NOMO-1 treated with dmso at 0.1 percent for 144 hours (cell line): ENCODE measurements around the gene JADE1.

Source experiments
- DNase-seq: peaks from one replicate; lab custom pipeline; 2025; ENCODE audit not compliant: unreplicated experiment; lab: John Stamatoyannopoulos, UW

JADE1 gene

DNA sequence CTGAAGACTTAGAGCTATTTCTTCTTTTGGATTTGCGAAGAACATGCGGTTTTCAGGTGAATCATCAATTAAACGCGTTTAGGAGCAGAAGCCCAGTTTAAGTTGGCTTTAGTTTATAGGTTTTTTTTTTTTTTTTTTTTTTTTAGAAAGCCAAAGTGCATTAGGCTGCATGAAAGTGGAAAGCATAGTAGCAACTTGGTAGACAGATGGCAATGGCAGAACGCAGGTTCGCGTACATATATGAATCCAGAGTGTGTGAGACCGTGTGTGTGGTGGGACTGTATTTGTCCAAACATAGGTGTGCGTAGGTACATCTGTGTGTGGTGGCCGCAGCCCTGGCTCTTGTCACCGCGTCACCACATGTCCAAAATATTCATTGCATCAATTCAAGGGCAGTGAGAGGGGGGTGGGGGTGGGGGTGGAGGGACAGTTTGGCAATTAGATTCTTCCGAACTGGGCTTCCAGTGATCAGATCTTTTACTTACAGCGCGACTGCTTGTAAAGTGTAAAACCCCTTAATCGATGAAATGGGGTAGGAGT lies 901 bp downstream of the JADE1 start:
- DNase-seq = peak; percentile 18

DNA sequence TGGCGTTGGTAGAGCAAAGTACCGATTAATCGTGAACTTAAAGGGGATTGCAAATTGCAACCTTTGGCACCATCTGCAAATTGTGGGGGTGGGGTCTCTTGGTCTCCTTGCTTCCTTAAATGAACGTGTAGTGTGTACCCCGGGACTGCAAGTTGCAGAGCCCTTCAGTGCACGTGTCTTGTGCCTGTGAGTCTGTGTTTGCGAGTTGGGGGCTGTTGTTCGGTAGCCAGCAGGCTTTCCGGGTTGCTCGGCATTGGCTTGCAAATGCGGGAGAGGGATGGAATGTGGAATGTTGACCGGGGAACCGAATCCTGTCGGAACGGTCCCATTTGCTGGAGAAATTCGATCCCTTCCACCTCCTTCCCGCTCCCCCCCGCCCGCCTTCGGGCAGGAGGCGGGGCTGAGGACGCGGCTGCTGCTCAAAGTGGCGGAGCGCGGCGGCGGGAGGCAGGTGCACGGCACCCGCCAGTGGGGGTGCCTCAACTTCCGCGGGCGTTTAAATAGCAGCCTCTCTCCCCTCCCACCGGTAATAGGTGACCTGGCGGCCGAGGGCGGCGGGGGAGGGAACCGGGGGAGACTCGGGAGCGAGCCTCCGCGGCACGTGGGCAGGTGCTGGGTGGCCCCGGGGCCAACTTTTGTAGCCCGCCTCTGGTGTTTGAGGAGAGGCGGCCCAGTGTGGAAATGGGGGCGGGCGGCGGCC lies 1.5 kb downstream of the JADE1 start:
- DNase-seq = peak; percentile 53

DNA sequence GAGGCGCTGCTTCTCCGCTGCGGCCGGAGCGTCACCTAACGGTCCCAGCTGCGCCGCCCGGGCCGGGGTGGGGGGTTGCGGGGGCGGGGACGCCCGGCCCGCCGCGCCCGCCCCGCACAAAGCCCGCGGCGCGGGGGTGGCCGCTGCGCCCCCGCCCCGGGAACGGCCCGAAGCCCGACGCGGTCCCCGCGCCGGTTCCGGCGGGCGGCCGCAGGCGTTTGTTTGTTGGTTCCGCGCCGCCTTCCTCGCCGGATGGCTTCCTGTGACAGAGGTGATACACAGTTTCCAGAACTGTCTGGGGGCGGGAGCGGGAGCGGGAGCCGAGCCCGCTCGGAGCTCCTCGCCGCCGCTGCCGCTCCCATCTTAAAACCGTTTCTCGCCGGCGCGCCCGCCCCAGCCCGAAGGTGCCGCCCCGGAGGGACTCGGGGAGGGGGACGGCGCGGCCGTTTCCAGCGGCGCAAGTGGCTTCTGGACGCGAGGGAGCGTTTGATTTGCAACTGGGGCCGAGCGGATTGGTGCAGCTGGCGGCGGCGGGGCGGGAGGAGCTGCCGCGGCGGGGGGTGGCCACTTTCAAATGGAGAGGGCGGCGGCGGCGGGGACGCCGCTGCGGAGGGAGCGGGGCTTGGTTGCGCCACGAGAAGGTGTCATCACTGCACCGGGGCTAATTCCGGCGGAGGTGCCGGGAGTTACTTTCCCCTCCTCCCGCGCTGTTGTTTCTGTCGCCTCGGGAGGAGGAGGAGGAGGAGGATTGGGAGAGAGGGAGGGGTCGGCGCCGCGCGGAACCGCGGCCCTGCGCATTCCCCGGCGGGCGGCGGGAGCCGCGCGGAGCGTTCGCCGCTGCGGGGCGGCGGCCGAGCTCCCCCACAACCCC lies 2.3 kb downstream of the JADE1 start:
- peak; percentile 90 for DNase-seq

DNA sequence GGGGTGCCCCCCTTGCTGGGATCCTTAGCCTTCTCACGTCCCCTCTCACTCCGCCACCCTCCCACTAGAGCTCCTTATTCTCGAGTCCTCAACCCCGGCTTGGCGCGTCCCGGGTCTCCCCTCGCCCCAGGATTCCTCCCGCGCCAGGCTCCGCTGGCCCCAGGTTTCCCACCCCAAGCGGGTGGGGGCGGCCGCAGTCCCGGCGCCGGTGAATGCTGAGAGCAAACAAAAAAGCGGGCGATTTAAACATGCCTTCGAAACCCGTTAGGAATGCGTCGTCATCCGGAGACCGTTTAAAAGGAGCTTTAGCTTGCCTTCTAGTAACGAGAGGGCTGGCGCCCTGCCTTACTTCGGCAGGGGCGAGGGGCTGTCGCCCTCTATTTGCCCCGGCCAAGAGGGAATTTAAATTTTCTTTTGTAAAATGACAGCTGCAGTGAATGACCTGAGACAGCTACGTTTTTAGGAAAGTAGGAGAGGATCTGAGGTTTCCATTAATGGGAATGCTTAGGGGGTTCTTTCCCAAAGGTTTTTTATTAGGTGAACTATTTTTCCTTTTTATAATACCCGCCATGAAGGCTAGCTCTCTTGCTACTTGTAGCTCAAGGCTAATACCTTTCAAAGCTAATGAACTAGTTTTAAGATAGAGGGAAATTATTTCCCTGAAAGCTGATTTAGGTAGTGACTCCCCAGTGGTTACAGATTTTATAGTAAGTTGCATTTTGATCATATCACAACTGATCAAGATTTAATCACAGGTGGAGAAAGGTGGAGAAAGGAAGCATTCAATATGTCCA lies 3.1 kb downstream of the JADE1 start:
- DNase-seq = peak; percentile 76

DNA sequence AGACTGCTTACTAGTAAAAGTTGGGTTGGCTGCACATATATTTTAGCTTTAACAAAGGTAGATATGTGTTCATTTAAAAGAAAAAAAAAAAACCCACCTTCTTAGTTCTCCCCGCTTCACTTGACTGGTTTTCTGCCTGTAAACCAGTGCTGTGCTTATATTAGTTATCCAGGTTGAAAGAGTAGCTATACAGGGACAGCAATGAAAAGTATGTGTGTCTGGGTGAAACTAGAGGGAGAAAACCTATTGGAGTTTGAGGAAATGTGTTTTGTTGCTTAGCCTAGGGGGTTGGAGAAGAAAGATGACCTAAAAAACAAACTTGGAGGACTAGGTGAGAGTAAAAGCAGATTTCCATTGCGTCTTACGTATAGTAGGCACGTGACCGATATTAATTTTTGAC lies 4.5 kb downstream of the JADE1 start:
- no peak for DNase-seq

DNA sequence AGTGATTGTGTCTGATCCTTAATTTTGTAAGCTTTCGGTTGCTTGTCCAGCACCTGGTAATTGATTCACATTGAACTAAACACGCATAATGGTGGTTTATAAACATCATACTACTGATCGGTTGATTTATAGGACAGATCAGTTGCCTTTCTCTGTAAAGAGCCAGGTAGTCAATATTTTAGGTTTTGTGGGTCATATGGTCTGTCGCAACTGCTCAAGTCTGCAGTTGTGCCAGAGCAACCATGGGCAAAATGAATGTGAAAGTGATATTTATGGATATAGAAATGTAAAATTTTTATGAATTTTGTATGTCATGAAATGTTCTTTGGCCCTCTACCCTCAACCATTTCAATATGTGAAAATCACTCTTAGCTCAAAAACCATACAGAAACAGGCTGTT lies 8.9 kb downstream of the JADE1 start:
- DNase-seq = no peak

DNA sequence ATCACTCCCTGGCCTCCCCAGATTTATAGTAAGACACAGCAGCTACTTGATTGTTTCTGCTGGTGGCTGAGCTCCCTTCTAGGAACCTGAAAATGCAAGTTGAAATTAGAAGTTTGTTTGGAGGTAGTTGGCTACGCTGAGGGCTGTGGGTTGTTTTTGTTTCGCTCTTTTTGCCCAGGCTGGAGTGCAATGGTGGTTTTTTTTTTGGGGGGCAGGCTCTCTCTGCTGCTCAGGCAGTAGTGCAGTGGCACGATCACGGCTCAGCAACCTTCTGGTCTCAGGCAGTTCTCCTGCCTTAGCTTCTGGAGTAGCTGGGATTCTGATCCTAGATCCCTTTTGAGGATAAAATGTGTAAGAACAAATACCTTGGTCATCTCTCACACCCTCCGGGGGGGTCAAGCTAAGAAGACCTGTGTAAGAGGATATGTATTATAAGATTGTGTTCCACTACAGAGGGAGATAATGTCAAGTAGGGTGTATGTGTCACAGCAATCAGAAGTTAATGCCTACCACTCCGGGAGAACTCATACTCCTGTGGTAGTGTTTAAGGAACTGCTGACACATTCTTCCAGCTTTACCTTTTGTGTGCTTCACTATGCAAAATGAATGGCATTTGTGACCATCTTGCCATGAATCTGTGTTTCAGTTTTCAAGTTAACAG lies 9.7 kb downstream of the JADE1 start:
- no peak for DNase-seq

DNA sequence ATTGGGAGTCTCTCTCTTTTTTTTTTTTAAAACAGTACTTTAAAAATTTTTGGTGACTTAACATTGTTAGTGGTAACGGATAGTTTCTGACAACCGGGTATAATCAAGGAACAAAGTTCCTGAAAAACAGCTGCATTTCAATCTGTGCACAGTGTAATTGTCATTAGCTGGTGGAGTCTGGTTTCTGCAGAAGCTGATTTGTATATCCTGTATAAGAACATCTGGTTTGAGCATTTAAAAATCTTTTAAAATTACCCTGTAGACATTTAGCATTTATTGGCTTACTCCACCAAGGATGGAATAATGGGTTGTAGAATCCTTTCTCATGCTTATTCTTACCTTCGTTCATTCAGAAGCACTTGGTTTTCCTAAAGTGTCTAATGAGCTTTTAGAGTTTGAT lies 11.2 kb downstream of the JADE1 start:
- no peak for DNase-seq

DNA sequence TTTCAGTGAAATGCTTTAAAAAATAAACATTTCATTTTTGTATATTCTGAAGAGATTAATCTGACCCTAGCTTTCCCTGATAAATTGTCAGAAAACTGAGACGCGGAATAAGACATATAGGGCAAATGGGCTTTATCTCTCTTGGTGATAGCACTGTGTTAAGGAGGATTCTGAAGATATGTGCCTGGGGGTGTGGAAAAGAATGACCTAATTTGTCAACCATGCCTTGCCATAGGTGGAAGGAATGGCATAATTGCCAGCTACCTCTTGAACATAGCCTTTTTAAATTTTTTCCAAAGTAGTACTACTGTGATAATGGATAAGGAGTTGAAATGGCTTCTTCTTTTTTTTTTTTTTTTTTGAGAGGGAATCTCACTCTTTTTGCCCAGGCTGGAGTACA lies 11.7 kb downstream of the JADE1 start:
- no peak for DNase-seq

DNA sequence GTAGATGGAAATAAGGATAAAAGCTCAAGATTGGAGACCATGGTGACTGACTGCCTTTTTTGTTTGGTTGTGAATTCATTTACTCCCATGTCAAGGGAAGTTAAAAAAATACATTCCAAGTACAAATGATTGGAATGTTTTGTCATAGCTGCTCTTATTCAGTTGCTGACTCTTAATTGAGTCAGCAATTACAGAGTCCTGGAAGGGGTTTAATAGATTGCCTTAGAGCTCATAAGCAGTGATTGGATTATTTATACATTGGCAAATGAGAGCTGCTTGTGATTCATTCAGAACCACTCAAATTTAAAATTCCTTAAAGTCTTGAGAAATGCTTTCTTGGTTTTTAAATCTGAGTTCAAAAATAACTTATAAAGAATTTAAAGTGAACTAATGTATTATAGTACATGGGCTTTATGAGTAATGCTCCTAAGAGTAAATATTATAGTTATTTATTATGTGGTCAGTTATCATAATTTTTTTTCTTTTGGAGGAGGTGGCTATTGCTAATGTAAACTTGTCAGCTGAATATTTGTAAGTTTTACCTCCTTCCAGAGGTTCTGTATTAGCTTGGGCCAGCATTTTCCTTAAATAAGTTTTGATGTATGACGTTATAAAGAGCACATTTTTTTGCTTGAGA lies 13.6 kb downstream of the JADE1 start:
- DNase-seq = no peak

DNA sequence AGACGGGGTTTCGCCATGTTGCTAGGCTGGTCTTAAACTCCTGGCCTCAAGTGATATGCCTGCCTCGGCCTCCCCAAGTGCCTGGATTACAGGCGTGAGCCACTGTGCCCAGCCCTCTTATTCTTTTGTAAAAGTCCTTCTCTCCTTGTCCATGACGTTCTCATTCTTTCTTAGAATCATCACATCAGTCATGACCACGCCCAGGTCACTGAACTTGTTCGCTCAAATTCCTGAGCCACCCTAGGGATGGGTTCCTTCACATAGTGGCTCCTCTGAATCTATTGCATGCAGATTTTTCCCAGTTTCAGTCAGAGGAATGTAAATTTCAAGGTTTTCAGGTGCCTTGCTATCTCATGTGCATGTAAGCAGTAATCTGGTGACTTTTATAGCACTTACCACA lies 15.7 kb downstream of the JADE1 start:
- no peak for DNase-seq

DNA sequence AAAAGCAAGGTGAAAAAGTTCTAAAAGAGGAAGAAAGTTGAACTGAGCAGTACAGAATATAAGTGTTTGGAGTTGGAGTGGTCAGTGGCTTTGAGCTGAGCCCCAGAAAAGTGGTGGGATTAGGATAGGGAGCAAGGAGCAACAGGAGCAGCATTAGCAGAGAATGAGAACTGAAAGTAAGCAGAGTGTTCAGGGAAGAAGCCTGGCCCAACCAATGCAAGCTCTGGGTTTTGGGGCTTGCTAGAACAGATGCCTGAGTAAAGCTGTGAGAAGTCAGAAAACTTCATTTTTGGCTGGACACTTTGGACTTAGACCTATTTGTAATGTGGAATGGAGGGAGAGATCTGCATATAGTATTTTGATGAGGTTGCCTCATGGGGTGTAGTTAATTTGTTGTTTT lies 17.8 kb downstream of the JADE1 start:
- DNase-seq = no peak

DNA sequence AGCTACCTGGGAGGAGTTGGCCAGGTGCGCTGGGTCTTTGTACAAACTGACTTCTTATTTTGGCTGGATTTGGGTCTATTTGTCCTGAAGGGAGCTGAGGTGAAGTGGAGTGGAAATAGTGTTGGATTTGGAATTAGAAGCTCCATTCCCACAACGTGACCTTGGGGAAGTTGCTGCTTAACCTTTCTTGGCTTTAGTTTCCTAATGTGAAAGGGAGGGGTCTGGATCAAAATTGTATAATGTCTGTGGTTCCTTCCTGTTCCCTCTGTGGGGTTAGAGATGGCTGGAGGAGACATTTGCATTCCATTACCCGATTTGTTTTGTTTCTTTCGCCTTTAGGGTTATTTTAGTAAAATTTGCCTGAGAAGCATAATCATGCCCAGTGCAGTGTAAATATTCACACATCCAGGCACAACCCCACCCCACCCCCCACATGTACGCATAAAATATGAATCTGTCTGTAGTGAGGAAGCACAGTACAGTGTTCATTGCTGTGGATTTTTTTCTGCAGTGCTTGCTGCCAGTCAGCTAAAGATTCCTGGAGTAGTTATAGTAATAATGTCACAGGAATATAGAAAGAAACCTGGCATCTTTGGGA lies 21.5 kb downstream of the JADE1 start:
- DNase-seq = no peak

DNA sequence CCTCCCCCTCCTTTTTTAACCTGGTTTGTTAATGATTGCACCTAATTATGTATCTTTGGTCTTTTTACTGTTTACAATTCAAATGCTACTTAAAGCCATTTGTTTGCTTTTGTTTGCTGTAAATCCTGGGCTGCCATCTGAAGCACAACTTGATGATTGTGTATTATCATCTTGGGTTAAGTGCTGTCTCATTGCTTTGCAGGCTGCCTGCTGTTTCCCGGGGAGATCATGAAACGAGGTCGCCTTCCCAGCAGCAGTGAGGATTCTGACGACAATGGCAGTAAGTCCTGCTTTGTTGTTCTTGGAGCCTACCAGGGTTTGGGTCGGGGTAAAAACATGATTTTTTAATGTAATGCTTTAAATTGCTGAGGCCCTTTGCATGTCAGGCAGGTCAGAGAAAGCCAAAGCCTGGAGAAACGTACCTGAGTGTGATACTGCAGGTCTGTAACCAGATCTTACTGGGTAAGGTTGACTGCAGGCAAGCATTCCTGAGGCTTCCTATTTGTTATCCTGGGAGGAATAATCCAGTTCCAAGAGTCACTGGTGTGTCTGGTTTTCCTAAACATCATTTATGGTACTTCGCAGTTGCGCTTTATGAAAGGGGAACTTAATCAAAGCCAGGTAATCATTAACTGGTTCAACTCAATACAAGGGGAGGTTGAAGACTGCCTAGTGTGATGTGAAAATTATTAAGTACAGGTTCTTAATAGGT lies 22.2 kb downstream of the JADE1 start:
- DNase-seq = no peak

DNA sequence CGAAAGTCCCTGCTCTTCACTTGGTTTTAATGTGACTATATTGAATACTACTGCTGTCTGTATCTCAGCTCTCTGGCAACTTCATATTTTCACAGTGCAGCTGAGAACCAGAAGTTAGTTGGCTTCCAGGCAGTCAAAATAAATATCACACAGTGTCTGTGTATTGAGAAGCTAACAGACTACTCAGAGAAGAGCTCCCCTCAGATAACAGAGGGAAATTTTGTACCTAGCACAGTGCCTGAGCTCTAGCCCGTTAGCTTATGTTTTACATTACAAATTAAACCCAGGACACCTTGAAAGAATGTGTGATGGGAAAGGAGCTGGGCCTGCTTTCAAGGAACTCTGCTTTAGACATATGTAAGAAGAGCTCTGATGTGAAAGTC lies 22.7 kb downstream of the JADE1 start:
- DNase-seq = no peak

DNA sequence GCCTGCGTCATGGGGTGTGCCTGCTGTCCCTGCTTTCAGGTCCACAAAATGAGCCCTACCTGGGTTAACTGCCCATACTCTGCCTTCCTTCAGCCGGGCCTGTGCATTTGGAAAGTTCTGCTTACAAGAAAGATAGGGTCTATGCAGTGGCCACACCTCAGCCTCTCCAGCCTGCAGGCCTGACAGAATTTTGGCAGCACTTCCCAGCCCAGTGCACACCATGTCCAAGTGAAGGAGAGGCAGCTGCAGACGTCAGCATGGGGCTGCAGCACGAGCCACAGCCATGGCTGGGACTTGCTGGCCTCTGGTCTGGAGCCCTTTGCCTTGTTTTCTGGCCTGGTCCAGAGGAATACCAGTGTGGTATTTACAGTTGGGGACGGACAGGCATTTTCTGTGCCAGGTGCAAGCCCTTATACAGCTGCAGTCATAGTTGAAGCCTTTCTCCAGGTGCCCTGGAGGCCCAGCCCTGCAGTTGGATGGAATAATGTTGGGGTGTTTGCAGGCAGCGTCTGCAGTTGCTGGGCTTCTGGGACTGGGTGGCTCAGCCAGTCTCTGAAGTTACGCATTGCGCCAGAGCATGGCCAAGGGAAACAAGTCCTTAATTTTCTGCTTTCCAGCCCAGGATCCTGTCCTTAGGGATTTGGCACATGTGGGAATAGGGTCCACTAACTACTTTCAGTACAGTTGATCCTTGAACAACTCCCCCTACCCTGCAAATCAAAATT lies 26.2 kb downstream of the JADE1 start:
- DNase-seq = no peak

DNA sequence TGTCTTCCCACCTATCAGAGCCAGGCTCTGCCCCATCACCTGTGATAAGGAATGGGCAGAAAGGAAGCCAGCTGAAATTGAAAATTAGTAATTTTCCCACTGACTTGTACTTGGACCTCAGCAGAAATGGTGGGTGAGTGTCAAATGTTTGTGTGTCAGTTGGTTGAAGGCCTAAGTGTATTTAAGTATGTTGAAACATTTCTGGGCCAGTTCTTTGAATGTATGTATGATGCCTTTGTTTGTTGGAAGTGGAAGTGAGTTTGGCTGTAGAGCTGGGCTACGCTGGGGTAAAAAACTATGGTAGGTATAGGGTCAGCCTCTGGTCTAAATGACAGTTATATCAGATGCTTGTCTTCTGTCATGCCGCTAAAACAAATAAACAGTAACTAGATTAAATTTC lies 27.7 kb downstream of the JADE1 start:
- DNase-seq = no peak

DNA sequence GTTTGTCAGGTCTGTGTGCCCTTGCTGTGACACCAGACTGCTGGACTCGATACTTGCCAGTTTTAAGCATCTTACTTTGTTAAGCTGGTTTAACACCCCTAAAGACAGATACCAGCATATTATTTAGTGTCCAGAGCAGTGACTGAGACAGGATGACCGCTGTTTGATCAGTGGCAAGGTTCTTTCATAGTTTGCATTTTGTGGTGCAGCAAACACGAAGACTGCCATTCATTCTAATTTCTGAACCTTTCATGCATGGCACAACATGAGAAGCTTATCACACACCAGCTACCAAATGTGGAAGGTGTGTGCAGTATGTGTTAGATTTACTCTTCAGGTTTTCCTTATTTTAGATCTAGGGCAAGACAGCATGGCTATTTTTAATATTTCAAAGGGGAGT lies 28.2 kb downstream of the JADE1 start:
- DNase-seq = no peak
